HG03378 (cell line): Measurements from ENCODE around the gene SPATA32.
"Not testable (repeated sequence)": the region's sequence is repeated elsewhere in the genome, so short reads cannot be mapped to it uniquely, and the experiment has no call there.

ENCODE experiments used
- ATAC-seq: cut with Tn5 transposase; IDR thresholded peaks from one replicate; pipeline ENCODE4 v1.9.1; 2021; ENCODE audit warnings: mild to moderate bottlenecking, moderate library complexity; ENCODE audit not compliant: unreplicated experiment

The SPATA32 gene, protein sequence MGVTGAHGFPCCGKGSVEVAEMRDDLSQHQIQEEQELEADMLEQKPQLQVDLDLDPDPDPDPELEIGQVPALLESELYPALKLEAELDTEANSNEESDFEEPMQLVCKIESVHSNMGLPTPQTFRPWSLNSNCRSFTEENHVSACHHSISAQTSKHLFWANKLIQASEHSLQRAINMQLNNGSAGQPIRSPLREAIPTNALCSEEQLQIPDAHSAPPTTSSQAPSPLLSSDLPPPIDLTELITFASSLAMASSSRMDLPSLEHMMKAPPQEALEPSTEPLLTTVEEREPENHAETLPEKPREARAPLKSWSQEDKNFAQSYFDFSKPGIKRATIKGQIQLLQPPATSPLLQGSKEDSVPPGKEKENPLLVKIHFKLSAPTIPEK

GRCh38 chr17:45261577-45262515 is at the start of gene SPATA32:
SPATA32 (minus strand) TSS chr17:45262094; CDS start chr17:45262016, 78 bp downstream.
- no peak for ATAC-seq

DNA sequence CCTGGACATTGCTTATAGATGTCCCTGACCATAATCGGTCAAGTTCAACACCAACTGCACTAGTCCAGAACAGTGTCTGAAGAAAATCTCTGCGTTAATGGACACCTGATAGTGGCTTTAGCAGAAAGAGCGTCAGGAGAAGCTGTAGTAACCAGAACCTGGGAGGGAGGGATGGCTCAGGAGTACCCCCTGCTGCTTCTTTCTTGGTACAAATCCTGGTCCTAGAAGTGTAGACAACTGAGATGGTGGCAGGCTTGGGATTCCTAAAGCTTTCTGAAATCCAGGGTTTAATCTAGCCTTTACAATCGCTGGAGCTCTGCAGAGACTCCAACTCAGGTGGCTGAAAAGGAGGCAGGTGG is 49.5 kb upstream of the SPATA32 start:
- no peak for ATAC-seq

DNA sequence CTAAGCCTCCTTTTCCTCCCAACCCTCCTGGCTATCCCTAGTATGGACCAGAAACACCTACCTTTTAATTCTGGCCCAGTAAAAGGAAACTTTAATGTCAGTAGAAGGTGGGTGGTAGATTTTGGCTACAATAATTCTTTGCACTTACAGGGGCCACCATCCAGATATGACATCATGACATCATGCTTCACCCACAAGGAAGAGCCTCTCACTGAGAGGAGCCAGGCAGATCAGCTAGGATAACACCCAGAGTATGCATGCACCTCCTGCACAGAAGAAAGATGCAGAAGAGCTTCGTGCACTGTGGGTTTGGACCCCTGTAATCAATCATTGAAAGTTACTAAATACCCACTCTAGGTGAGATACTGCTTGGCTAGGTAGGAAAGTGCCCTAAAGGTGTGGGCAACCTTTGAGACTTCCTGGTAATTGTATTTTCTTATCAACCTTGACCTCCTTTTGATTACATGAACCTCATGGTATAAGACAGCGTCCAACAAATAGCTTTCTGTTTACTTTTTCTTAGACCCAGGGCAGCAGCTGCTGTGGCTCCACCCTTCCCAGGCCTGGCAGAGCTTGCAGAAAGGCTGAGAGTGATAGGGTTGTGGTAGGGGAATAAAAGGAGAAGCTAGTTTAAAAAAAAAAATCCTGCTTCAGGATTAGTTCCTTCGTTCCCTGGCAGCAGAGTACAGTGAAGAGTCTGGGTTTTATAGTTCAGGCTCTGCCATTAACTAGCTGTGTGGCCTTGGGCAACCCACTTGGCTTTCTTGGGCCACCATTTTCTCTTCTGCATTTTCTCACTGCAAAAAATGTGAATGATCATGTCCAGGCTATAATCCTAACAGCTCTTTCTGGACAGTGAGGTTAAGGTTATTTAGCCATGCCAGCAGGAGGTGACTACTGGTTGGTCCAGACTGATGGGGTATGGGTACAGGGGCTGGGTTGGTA is 48.8 kb upstream of the SPATA32 start:
- ATAC-seq, result no peak

GRCh38 chr17:45309400-45309799 is 47.5 kb upstream of the SPATA32 start:
- no peak for ATAC-seq

DNA sequence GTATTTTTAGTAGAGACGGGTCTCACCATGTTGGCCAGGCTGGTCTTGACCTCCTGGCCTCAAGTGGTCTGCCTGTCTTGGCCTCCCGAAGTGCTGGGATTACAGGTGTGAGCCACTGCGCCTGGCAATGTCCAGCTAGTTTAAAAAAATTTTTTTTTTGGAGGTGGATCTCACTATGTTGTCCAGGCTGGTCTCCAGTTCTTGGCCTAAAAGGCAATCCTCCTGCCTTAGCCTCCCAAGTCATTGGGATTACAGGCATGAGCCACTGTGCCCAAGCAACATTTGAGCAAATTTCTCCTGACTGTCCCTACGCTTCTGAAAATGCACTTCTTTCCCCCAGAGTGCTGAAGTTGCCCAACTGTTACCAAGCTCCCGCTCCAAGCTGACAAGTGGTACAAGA is 46.9 kb upstream of the SPATA32 start:
- ATAC-seq, result no peak

- ATAC-seq, result no peak
These were observed 46.1 kb upstream of the SPATA32 start for GRCh38 chr17:45308016-45308365.

GRCh38 chr17:45307290-45308015 is 45.6 kb upstream of the SPATA32 start:
- ATAC-seq, result no peak

DNA sequence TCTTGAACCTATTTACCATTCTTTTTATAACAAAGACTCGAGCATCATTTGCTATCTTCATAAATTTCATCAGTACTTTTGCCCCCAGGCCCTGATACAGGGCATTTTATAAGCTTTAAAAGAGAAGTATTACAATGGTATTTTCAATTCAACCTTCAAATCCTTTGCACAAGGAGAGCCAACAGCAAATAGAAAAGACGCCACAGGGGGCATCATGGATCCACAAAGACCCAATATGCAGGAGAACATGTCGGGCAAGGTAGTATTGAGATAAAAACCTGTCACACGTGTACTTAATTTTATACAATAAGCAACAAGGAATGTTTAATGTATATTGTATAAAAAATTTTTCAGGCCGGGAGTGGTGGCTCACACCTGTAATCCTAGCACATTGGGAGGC is 44.7 kb upstream of the SPATA32 start:
- no peak for ATAC-seq

DNA sequence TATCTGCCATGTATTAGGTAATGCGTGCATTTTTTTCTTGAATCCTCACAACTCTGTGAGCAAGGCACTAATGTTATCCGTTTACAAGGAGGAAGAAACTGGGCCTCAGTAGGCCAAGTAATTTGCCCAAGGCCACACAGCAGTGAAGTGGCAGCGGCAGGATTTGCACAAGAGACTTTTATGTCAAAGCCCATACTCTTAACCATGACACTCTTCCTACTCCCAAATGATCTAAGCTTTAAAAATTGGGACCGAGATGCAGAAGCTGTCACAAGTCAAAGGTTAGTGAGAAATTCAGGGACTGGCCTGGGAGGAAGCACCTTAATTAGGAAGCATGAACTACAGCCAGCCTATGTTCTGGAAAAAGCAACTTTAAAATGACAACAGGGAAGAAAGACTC is 44.2 kb upstream of the SPATA32 start:
- ATAC-seq, result no peak

DNA sequence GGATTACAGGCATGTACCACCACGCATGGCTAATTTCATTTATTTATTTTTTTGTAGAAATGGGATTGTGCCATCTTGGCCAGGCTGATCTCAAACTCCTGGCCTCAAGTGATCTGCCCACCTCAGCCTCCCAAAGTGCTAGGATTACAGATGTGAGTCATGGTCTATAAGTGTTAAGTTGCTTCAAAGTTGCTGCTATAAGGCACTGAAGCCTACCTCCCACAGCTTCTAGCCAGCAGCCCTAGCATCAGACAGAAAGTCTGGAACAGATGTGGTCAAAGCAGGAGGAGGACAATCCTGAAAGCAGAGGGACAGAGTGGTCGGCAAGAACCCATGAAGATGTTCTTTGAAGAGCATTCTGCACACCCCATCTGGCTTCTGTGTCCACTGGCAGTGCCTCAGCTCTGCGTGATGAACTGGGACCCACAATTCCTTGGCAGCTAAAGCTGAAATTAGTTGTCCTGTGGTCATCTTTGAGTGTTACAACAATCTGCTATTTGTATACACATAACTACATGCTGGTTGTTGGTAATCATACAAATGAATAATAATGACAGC is 43.7 kb upstream of the SPATA32 start:
- no peak for ATAC-seq

DNA sequence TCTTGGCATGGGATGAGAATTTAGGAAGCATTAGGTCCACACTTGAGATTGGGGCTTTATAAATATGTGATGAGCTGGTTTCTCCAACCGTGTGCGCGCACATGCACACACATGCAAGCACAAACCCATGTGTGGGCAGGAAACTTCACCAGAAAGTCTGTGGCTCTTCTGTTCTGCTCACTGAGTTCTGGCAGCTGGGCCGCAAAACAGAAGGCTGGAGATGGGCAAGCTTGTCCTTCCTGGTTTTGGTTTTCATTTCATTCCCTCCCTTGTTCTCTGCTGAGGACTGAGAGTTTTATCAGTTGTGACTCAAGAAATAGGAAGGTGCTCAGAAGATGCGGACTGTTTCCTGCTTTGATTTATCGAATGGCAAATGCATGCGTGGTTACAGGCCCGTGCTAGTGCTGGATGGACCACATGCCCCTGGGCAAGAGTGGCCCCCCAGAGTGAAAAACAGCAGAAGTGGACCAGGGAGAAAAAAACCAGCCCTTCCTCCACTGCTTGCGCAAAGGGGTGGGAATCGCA is 40.8 kb upstream of the SPATA32 start:
- peak; percentile 45 for ATAC-seq

- not testable (repeated sequence) for ATAC-seq
These were observed 40.3 kb upstream of the SPATA32 start for GRCh38 chr17:45302220-45302619.

- ATAC-seq, result no peak
These were observed 39.8 kb upstream of the SPATA32 start for GRCh38 chr17:45301674-45302073.

DNA sequence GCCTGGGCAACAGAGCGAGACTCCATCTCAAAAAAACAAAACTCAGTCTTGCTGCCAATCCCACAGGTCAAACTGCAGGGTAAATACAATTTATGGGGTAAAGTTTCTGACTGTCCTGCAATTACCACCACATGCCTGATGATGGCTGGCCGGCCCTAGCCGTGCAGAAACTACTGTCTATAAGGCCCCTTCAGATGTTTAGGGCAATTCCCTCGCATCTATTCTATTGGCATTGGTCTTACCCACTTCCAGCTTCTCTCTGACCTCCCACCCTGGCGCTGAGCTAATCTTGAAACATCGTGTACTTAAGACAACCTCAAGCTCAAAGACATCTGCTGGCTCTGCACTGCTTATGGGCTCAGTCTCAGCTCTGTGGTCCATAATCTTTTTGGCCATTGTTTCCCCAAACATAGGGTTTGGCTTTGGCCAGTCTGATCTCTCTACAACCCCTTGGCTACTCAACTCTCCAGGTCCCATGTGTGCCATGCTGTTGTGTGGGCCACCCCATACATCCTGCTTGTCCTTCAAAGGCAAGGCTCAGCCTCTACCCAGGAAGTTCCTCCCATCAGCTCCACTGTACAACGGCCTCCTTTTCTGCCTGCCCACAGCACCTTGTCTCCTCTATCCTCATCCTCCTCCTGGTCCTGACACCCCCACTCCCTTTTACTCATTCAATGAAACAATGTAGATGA is 38.3 kb upstream of the SPATA32 start:
- ATAC-seq, result no peak

DNA sequence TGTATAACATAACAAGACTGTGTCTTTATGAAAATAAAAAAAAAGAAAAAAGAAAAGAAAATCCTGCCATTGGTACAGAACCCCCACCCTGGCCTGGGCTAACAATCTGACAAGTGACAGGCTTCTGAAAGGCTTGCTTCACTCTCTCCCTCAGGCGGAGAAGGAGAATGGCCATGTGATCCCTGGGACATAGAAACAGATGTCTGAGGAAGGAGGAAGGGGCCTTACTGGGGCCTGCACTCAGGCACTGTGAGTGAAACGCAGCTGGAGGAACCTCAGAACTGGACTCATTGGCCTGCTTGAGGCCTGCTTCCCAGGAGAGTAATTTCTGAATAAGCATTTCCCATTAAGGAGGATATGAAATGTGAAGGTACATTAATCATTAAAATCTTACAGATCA is 37.5 kb upstream of the SPATA32 start:
- no peak for ATAC-seq

DNA sequence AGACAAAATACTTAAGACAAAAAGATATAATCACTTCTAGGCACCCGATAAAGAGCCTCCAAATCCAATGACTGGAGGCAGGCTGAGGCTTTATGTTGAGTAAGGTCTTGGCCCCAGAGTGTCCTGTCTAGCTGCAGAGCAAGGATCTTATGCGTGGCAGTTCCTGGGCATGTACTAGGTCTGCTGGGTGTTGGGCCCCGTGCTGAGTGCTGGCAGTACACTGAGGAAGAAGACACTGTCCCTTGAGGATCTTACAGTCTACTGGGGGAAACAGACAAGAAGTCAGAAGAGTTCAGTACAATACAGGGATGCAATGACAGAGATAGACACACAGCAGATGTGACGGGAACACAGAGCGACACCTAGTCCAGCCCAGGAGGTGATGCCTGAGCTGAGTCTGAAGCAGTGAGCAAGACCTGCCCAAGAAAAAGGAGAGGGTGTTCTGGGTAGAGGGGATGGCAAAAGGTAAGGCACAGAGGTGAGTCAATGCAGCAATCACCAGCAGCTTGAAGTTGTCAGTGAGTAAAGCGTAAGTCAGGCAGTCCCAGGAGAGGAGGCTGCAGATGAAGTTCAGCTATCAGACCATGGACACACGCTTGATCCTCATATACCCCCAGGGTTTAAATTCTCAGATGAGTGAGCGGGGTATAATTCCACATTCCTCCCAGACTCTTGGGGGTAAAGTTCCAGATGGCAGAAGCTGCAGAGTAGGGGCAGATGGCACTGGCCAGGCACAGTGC is 36.8 kb upstream of the SPATA32 start:
- ATAC-seq, result no peak

- no peak for ATAC-seq
These were observed 34.9 kb upstream of the SPATA32 start for GRCh38 chr17:45296833-45297124.

DNA sequence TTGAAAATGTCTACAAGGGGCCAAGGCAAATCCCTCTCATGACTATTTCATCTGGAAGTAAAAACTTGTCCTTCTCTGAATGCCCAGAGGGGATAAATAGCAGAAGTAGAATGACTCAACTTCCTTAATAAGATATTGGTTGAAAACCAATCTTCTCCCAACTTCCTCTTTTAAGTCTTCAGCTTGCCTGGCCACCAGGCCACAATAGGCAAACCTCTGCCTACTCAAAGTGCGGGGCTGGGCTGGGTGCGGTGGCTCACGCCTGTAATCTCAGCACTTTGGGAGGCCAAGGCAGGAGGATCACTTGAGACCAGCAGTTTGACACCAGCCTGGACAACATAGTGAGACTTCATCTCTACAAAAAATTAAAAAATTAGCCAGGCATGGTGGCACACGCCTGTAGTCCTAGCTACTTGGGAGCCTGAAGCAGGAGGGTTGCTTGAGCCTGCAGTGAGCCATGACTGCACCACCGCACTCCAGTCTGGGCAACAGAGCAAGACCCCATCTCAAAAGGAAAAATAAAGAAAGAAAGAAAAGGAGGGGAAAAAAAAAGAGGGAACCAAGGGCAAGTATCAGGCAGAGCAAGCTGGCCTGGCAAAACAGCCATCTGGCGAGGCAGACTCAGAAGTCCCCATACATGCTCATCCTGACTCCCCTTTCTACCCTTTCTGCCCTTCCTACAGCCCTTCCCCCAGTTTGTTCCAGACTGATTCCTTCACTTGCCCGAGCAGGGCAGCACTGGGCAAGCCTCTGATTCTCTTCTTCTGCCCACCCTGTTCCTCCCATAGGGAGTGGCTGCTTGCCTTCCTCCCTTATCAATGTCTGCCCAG is 34.3 kb upstream of the SPATA32 start:
- ATAC-seq, result peak; percentile 41
